WTC11 (cell line): Measurements from ENCODE around the gene TDRD1. TPM values are rescaled to one million over a fixed set of nuclear protein-coding genes. Genes with fewer than 3 reads are reported as not detected.

ENCODE experiments used
- ATAC-seq: fragments of 200-7000 bp; cut with Tn5 transposase; 2 replicates; pipeline ENCODE4 v1.10.0; 2021; ENCODE audit warnings: mild to moderate bottlenecking, moderate library complexity
- CTCF ChIA-PET: fragments of 300-600 bp; sonication (Branson Sonifier 250); formaldehyde crosslinking; loops from one replicate; lab custom pipeline; 2021; ENCODE audit warnings: antibody characterized with exemption; lab: Charles Lee
- POLR2A ChIA-PET: fragments of 350-600 bp; sonication (Branson Sonifier 250); formaldehyde crosslinking; loops from one replicate; lab custom pipeline; 2021; ENCODE audit warnings: antibody characterized with exemption; lab: Charles Lee
- DNase-seq: peaks from one replicate; pipeline ENCODE4 v3.0.0; 2021; ENCODE audit warnings: low spot score
- H3K27ac Mint-ChIP-seq: 2 replicates; pipeline ENCODE4 v1.8.0; 2021; ENCODE audit warnings: mixed read lengths
- H3K27me3 Mint-ChIP-seq: 2 replicates; pipeline ENCODE4 v1.8.0; 2021; ENCODE audit warnings: low read depth, mild to moderate bottlenecking, moderate library complexity, mixed read lengths
- H3K36me3 Mint-ChIP-seq: 2 replicates; pipeline ENCODE4 v1.8.0; 2021; ENCODE audit warnings: mixed read lengths
- H3K4me1 Mint-ChIP-seq: 2 replicates; pipeline ENCODE4 v1.8.0; 2022; ENCODE audit warnings: mixed read lengths
- H3K4me3 Mint-ChIP-seq: 2 replicates; pipeline ENCODE4 v1.8.0; 2021; ENCODE audit warnings: mild to moderate bottlenecking, moderate library complexity, mixed read lengths
- H3K9me3 Mint-ChIP-seq: 2 replicates; pipeline ENCODE4 v1.8.0; 2021; ENCODE audit warnings: mixed read lengths
- AFF4 ChIP-seq: sonication (generic); formaldehyde crosslinking; IDR thresholded peaks from 2 replicates; pipeline ENCODE4 v1.8.1; 2023; ENCODE audit warnings: mild to moderate bottlenecking, missing genetic modification reagents, borderline replicate concordance
- CBFB ChIP-seq: sonication (generic); formaldehyde crosslinking; IDR thresholded peaks from 2 replicates; pipeline ENCODE4 v1.8.1; 2022; ENCODE audit warnings: mild to moderate bottlenecking, low read depth, missing genetic modification reagents
- CDX4 ChIP-seq: fragments of 250-450 bp; sonication (Bioruptor Pico); IDR thresholded peaks from 2 replicates; pipeline ENCODE4 v1.9.0; 2021; ENCODE audit warnings: moderate library complexity, mild to moderate bottlenecking, inconsistent platforms, borderline replicate concordance
- E2F4 ChIP-seq: sonication (generic); formaldehyde crosslinking; IDR thresholded peaks from 2 replicates; pipeline ENCODE4 v1.8.1; 2022; ENCODE audit warnings: low read depth, mild to moderate bottlenecking, moderate library complexity, missing genetic modification reagents, borderline replicate concordance
- EMX1 ChIP-seq: fragments of 250-450 bp; sonication (Bioruptor Pico); IDR thresholded peaks from 2 replicates; pipeline ENCODE4 v1.8.0; 2021; ENCODE audit warnings: mild to moderate bottlenecking
- ERG ChIP-seq: fragments of 250-450 bp; sonication (Bioruptor Pico); IDR thresholded peaks from 2 replicates; pipeline ENCODE4 v1.8.0; 2021; ENCODE audit warnings: mild to moderate bottlenecking
- ETV6 ChIP-seq: sonication (generic); formaldehyde crosslinking; IDR thresholded peaks from 2 replicates; pipeline ENCODE4 v1.8.1; 2022; ENCODE audit warnings: mild to moderate bottlenecking, missing genetic modification reagents
- FOXJ3 ChIP-seq: sonication (generic); formaldehyde crosslinking; IDR thresholded peaks from 2 replicates; pipeline ENCODE4 v1.9.0; 2021; ENCODE audit warnings: missing genetic modification reagents, mild to moderate bottlenecking, borderline replicate concordance
- FOXK1 ChIP-seq: sonication (generic); formaldehyde crosslinking; IDR thresholded peaks from 2 replicates; pipeline ENCODE4 v1.8.0; 2022; ENCODE audit warnings: mild to moderate bottlenecking, moderate library complexity, missing genetic modification reagents
- FOXP1 ChIP-seq: sonication (generic); formaldehyde crosslinking; IDR thresholded peaks from 2 replicates; pipeline ENCODE4 v1.8.0; 2022; ENCODE audit warnings: missing genetic modification reagents, mild to moderate bottlenecking, moderate library complexity, borderline replicate concordance
- FOXP4 ChIP-seq: sonication (generic); formaldehyde crosslinking; IDR thresholded peaks from 2 replicates; pipeline ENCODE4 v1.8.0; 2022; ENCODE audit warnings: mild to moderate bottlenecking, missing genetic modification reagents
- JUN ChIP-seq: sonication (generic); formaldehyde crosslinking; IDR thresholded peaks from 2 replicates; pipeline ENCODE4 v1.8.0; 2023; ENCODE audit warnings: mild to moderate bottlenecking, missing genetic modification reagents
- MXD4 ChIP-seq: fragments of 250-450 bp; sonication (Bioruptor Pico); IDR thresholded peaks from 2 replicates; pipeline ENCODE4 v1.8.0; 2021; ENCODE audit warnings: mild to moderate bottlenecking, moderate library complexity, borderline replicate concordance
- MYBL2 ChIP-seq: sonication (generic); formaldehyde crosslinking; IDR thresholded peaks from 2 replicates; pipeline ENCODE4 v1.8.1; 2023; ENCODE audit warnings: mild to moderate bottlenecking, moderate library complexity, missing genetic modification reagents
- NFATC4 ChIP-seq: fragments of 250-450 bp; sonication (Bioruptor Pico); IDR thresholded peaks from 2 replicates; pipeline ENCODE4 v1.9.0; 2021; ENCODE audit warnings: mild to moderate bottlenecking
- NR2C2 ChIP-seq: sonication (generic); formaldehyde crosslinking; IDR thresholded peaks from 2 replicates; pipeline ENCODE4 v1.8.0; 2022; ENCODE audit warnings: mild to moderate bottlenecking, missing genetic modification reagents
- OVOL2 ChIP-seq: fragments of 250-450 bp; sonication (Bioruptor Pico); IDR thresholded peaks from 2 replicates; pipeline ENCODE4 v1.9.0; 2021; ENCODE audit warnings: mild to moderate bottlenecking, borderline replicate concordance
- PREB ChIP-seq: sonication (generic); formaldehyde crosslinking; IDR thresholded peaks from 2 replicates; pipeline ENCODE4 v1.8.1; 2022; ENCODE audit warnings: mild to moderate bottlenecking, missing genetic modification reagents, moderate library complexity, borderline replicate concordance
- RORB ChIP-seq: fragments of 250-450 bp; sonication (Bioruptor Pico); IDR thresholded peaks from 2 replicates; pipeline ENCODE4 v1.9.0; 2021; ENCODE audit warnings: mild to moderate bottlenecking
- SMAD3 ChIP-seq: sonication (generic); formaldehyde crosslinking; IDR thresholded peaks from 2 replicates; pipeline ENCODE4 v1.8.0; 2022; ENCODE audit warnings: missing genetic modification reagents, mild to moderate bottlenecking, borderline replicate concordance
- SP1 ChIP-seq: sonication (generic); formaldehyde crosslinking; conservative IDR thresholded peaks from 2 replicates; pipeline ENCODE4 v1.8.1; 2022; ENCODE audit warnings: missing genetic modification reagents
- ZNF138 ChIP-seq: sonication (generic); formaldehyde crosslinking; conservative IDR thresholded peaks from 2 replicates; pipeline ENCODE4 v1.8.1; 2022; ENCODE audit warnings: mild to moderate bottlenecking, moderate library complexity, missing genetic modification reagents
- ZNF416 ChIP-seq: fragments of 250-450 bp; sonication (Bioruptor Pico); IDR thresholded peaks from 2 replicates; pipeline ENCODE4 v1.9.0; 2021; ENCODE audit warnings: mild to moderate bottlenecking, inconsistent platforms
- ZNF512 ChIP-seq: sonication (generic); formaldehyde crosslinking; IDR thresholded peaks from 2 replicates; pipeline ENCODE4 v1.8.1; 2022; ENCODE audit warnings: missing genetic modification reagents, borderline replicate concordance
- total RNA-seq: library from RNA; stranded (reverse); gene quantifications from 3 replicates; pipeline ENCODE4 v1.2.3, GENCODE V29; 2021

TDRD1 gene
- total RNA-seq, 1 experiment from 2014 or later, result 0.70 TPM

GRCh38 chr10:114151892-114152291, 27.3 kb upstream of the TDRD1 start:
- Mint-ChIP-seq H3K4me1 (peaks cover 3% of the 10 kb centered on the region; the same call in 1 of the 2 replicates), H3K36me3 (peaks cover 23% of the 10 kb centered on the region), H3K27me3 (no peaks in the 10 kb centered on the region), H3K9me3 (no peaks in the 10 kb centered on the region), H3K4me3 (no peak overlapping the region), H3K27ac (no peak overlapping the region)
- DNase-seq (no peak), ATAC-seq (no peak)
- no peak for TF ChIP-seq E2F4
- no peak for TF ChIP-seq ETV6
- no peak for TF ChIP-seq NFATC4 (CRISPR knock-in tag)
- no peak for TF ChIP-seq SP1 (CRISPR knock-in tag)
- TF ChIP-seq FOXK1 (CRISPR knock-in tag), result no peak
- TF ChIP-seq RORB (CRISPR knock-in tag), result no peak
- TF ChIP-seq ZNF512, result no peak
- no peak for TF ChIP-seq ERG (CRISPR knock-in tag)
- TF ChIP-seq ZNF416 (CRISPR knock-in tag), result no peak
- no peak for TF ChIP-seq EMX1 (CRISPR knock-in tag)
- no peak for TF ChIP-seq FOXJ3 (CRISPR knock-in tag)
- TF ChIP-seq NR2C2 (CRISPR knock-in tag), result no peak
- TF ChIP-seq SMAD3 (CRISPR knock-in tag), result no peak
- TF ChIP-seq CDX4 (CRISPR knock-in tag), result no peak
- POLR2A ChIA-PET, result no interaction called here
- CTCF ChIA-PET, result no interaction called here

GRCh38 chr10:114157912-114158311, 21.2 kb upstream of the TDRD1 start:
- H3K27me3 Mint-ChIP-seq, result no peaks in the 10 kb centered on the region
- no peak overlapping the region for H3K27ac Mint-ChIP-seq
- ChIA-PET CTCF (no interaction called here), POLR2A (no interaction called here)
- H3K4me1 Mint-ChIP-seq, result peaks cover 3% of the 10 kb centered on the region; the same call in 1 of the 2 replicates
- no peak overlapping the region for H3K4me3 Mint-ChIP-seq
- H3K9me3 Mint-ChIP-seq, result no peaks in the 10 kb centered on the region
- DNase-seq (no peak), ATAC-seq (no peak)
- H3K36me3 Mint-ChIP-seq, result peaks cover 20% of the 10 kb centered on the region
- TF ChIP-seq FOXP4 (CRISPR knock-in tag) (no peak), AFF4 (CRISPR knock-in tag) (no peak), FOXP1 (CRISPR knock-in tag) (no peak), MXD4 (CRISPR knock-in tag) (no peak), CBFB (no peak), JUN (CRISPR knock-in tag) (no peak), FOXJ3 (CRISPR knock-in tag) (no peak), MYBL2 (no peak), ZNF138 (CRISPR knock-in tag) (no peak), PREB (no peak), CDX4 (CRISPR knock-in tag) (no peak), OVOL2 (CRISPR knock-in tag) (no peak)
